Kidney epithelial cell (primary cell): ENCODE results near the gene PSTPIP2. TPM values are rescaled to one million over a fixed set of nuclear protein-coding genes. Genes with fewer than 3 reads are reported as not detected.

Experiments used
- DNase-seq: peaks from one replicate; pipeline ENCODE4 v3.0.0-alpha.2; 2010; ENCODE audit warnings: low read depth
- H3K27me3 ChIP-seq: 2 replicates; pipeline ENCODE4 v1.6.0; 2011; ENCODE audit warnings: low read length; ENCODE audit not compliant: control insufficient read depth, insufficient read depth
- H3K36me3 ChIP-seq: 2 replicates; pipeline ENCODE4 v1.5.1; 2011; ENCODE audit warnings: low read length; ENCODE audit not compliant: control insufficient read depth, insufficient read depth
- H3K4me3 ChIP-seq: 2 replicates; pipeline ENCODE4 v1.5.1; 2011; ENCODE audit warnings: low read depth, mild to moderate bottlenecking, control low read depth, low read length
- total RNA-seq: library from RNA; depleted of rRNA; stranded (reverse); fragments of >200 nt; gene quantifications from 2 replicates; pipeline ENCODE4 v1.2.3, GENCODE V29; 2015
- TF ChIP-seq, protein P1 (sequence below): IDR thresholded peaks from 2 replicates; pipeline ENCODE4 v1.5.1; 2011; ENCODE audit warnings: mild to moderate bottlenecking, moderate library complexity, low read length, control low read depth, inconsistent platforms; ENCODE audit not compliant: insufficient read depth, poor library complexity, severe bottlenecking

Gene PSTPIP2
- total RNA-seq, 1 donor from 2014 or later, result 14.2 TPM

DNA sequence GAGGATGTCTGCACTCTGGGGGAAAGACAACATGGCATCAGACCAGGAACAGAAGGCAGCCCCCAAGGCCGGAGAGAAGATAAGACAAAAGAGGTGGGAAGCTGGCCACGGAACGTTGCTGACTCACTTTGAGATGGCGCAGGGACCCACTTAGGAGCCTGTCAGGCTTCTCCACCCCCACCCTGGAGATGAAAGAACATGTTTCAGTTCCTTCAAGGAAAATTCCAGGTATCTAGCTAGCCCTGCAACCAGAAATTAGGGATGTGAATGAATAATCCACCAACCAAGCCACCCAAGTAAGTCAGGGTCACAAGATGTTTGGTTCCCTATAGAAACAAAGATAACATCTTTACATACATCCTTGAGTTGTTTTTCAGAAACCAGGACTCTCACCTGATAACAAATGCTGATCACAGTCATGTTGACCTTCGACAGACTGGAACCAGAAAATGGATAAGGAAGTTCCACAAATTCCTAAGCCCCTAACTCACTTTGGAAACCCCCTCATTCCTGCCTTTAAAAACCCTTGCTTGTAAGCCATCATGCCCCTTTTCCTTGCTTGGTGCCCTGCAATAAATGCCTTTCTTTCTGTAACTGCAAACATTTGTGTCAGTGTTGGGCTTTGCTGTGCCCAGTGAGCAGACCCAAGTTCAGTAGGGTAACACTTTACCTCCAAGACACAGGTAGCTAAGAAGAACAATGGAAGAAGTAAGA, 31.9 kb downstream of the PSTPIP2 start:
- TF ChIP-seq, protein P1, sequence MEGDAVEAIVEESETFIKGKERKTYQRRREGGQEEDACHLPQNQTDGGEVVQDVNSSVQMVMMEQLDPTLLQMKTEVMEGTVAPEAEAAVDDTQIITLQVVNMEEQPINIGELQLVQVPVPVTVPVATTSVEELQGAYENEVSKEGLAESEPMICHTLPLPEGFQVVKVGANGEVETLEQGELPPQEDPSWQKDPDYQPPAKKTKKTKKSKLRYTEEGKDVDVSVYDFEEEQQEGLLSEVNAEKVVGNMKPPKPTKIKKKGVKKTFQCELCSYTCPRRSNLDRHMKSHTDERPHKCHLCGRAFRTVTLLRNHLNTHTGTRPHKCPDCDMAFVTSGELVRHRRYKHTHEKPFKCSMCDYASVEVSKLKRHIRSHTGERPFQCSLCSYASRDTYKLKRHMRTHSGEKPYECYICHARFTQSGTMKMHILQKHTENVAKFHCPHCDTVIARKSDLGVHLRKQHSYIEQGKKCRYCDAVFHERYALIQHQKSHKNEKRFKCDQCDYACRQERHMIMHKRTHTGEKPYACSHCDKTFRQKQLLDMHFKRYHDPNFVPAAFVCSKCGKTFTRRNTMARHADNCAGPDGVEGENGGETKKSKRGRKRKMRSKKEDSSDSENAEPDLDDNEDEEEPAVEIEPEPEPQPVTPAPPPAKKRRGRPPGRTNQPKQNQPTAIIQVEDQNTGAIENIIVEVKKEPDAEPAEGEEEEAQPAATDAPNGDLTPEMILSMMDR, result no peak
- H3K4me3 ChIP-seq, result no peak overlapping the region
- H3K27me3 ChIP-seq, result no peaks in the 10 kb centered on the region
- no peak for DNase-seq
- H3K36me3 ChIP-seq, result no peaks in the 10 kb centered on the region

DNA sequence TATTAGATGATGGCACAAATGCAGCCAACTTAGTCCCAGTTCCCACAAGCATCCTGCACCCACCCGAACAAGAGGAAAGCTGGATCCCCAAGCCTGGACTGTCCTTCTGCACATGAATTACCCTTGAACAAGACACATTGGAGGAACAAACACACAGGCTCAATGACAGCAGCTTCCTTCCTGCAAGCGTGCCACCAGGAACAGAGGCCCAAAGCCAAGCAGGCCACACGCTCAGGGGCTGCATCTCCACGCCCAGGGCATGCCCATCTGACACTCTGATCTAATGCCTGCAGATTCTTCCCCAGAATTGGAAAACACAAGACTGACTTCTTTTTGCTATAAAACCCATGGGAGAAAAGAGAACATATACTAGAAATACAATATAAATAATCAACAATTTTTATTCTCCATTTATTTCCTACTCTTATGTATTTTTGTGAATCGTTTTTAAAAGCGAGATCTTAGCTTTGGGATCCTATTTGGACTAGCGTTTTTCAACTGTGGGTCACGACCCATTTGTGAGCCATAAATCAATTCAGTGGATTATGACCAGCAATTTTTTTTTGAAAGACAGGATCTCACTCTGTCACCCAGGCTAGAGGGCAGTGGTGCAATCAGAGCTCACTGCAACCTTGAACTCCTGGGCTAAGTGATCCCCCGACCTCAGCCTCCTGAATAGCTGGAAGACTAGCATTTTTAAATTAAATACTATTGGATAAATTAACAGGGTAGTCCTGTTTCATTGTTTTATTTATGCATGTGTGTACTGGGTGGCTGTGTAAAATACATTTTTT, 34.4 kb downstream of the PSTPIP2 start:
- no peaks in the 10 kb centered on the region for H3K36me3 ChIP-seq
- H3K4me3 ChIP-seq, result no peak overlapping the region
- no peaks in the 10 kb centered on the region for H3K27me3 ChIP-seq
- DNase-seq, result no peak
- TF ChIP-seq, protein P1, result no peak

DNA sequence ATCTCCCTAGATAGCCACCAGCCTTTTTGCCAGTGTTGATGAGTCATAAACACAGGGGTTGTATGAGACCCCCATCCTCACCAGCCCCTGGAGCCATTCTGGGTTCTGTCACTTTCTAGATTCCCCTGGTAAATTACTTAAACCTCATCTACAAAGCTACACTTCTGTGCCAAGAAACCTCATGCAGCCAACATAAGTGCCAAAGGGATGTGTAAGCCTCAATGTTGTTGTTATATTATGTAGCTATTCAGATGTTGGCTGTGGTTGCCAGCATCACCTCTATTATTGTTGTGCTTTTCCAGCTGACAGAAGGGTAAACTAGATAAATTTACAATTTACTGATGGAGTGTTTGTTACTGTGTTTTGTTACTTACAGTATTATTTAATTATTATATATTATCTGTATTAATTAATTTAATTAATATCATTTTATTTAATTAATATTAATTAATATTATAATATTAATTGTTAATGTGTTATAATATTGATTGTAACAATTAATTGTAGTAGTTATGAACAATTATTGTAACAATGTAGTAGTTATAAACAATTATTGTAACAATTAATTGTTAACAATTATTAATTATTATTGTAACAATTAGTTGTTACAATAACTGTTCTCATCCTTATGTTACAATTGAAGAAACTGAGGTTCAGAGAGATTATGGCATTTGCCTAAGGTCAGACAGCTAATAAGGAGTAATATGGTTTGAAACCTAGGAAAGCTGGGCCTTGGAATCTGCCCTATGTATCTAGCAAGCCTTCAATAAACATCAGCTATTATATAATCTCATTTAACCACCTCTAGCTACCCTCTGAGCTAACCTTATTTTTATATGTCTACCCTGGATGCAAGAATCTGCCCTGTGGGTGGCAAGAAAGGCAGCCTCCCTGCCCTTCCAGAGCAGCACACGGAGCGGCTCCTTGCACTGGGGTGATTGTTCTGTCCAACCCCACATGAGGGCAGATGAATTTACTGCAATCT, 36.1 kb downstream of the PSTPIP2 start:
- TF ChIP-seq, protein P1, result no peak
- DNase-seq, result no peak
- no peaks in the 10 kb centered on the region for H3K36me3 ChIP-seq
- no peak overlapping the region for H3K4me3 ChIP-seq
- no peaks in the 10 kb centered on the region for H3K27me3 ChIP-seq

DNA sequence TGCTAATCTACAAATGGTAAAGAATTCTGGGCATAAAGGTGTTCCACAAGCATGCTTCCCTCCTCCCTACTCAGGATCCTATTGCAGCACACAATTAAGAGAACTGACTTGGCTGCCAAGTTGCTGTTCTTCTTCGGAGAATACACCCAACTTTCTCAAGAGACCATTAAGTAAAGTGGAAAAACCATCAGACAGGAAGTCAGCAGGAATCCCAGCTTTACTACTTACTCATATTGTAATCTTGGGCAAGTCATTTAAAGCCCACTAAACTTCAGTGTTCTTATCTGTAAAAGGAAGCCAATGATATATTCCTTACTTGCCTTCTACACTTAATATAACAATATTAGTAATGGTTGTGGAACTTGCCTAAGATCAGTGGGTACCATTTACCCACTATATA, 37.8 kb downstream of the PSTPIP2 start:
- Histone ChIP-seq H3K27me3 (no peaks in the 10 kb centered on the region), H3K36me3 (no peaks in the 10 kb centered on the region), H3K4me3 (no peak overlapping the region)
- DNase-seq, result no peak
- TF ChIP-seq, protein P1, result no peak

DNA sequence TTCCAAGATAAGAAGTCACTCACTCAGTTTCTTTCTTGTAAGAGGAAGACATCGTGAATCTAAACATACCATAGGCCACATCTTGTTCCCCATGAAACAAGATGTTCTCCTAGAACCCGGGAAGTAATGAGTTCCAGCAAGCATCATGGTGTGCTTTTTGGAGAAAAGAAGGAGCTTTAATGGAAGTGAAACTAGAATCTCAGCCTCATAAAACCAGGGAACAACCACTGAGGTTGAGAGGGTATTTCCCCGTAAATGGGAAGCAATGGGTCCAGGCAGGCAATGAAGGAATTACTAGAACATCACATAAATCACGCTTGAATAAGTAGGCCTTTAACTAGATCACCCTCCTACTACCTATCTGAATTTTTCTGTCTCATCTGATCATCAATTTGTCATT, 40.3 kb downstream of the PSTPIP2 start:
- DNase-seq, result no peak
- Histone ChIP-seq H3K36me3 (no peaks in the 10 kb centered on the region), H3K4me3 (no peak overlapping the region), H3K27me3 (peaks cover 2% of the 10 kb centered on the region)
- TF ChIP-seq, protein P1, result no peak
